Lower leg skin (tissue), 4 donors: ENCODE results near the gene HIP1. TPM values are rescaled to one million over a fixed set of nuclear protein-coding genes. Genes with fewer than 3 reads are reported as not detected.
"Not testable (repeated sequence)": the region's sequence is repeated elsewhere in the genome, so short reads cannot be mapped to it uniquely, and the experiment has no call there.

ENCODE experiments used
- DNase-seq, 2 donors: peaks; one replicate each; pipeline ENCODE4 v3.0.0-alpha.2; 2019; ENCODE audit warnings: low spot score in 2 of 2
- H3K4me3 ChIP-seq: fragments of 200-600 bp; sonication (generic); 2 replicates; pipeline ENCODE4 v1.5.1; 2017; ENCODE audit warnings: mild to moderate bottlenecking, low read depth; ENCODE audit not compliant: poor library complexity, severe bottlenecking
- CTCF ChIP-seq, 3 donors: fragments of 450-650 bp; IDR thresholded peaks; one replicate each; pipeline ENCODE4 v1.5.1; 2016; ENCODE audit warnings: antibody characterized with exemption in 3 of 3, mild to moderate bottlenecking in 3 of 3, moderate library complexity in 2 of 3
- POLR2A ChIP-seq, 2 donors: fragments of 450-650 bp; IDR thresholded peaks; one replicate each; pipeline ENCODE4 v1.6.1; 2016 to 2017; ENCODE audit warnings: antibody characterized with exemption in 2 of 2, mild to moderate bottlenecking in 1 of 2, moderate library complexity in 1 of 2
- WGBS, 2 donors: methylation state at CpG; one replicate each; pipeline ENCODE4 v1.1.5; 2018; 5-methylcytosine and 5-hydroxymethylcytosine counted together
- intact Hi-C: fragments of 100-400 bp; cut with DNase I; formaldehyde crosslinking; loops from one replicate; pipeline ENCODE4 v1.15.0; 2023; ENCODE audit warnings: low total_unique reads
- total RNA-seq, 4 donors: library from RNA; depleted of rRNA; stranded (reverse); fragments of >200 nt; gene quantifications; one replicate each; pipeline ENCODE4 v1.1.0, GENCODE V29; 2016

Gene HIP1
- total RNA-seq, 4 donors from 2014 or later, result 20.1 to 30.3 (median 23.0) TPM

- intact Hi-C loops, result no loop called here
- H3K4me3 ChIP-seq, result no peak overlapping the region
- TF ChIP-seq POLR2A (IDR thresholded peaks at IDR 0.05) (no peak), CTCF (IDR thresholded peaks at IDR 0.05) (no peak)
- DNase-seq, result peak in 1 of 2 donors; percentile 81
- WGBS, 2 donors, result 48 to 60% methylated on average over 21 to 35 of the region's 37 CpGs
These were observed 50.3 kb downstream of the HIP1 start for GRCh38 chr7:75688200-75689136.

- intact Hi-C loops, result no loop called here
- 85 to 92% methylated on average over 12 of the region's 12 CpGs for WGBS, 2 donors
These were observed 51.3 kb downstream of the HIP1 start for GRCh38 chr7:75687246-75688088.

GRCh38 chr7:75686551-75686950 is 52.2 kb downstream of the HIP1 start:
- TF ChIP-seq CTCF (IDR thresholded peaks at IDR 0.05), result no peak
- TF ChIP-seq POLR2A (IDR thresholded peaks at IDR 0.05), result no peak
- peak in 1 of 2 donors; percentile 18 for DNase-seq
- intact Hi-C loops, result no loop called here
- no peak overlapping the region for H3K4me3 ChIP-seq

More at GRCh38 chr7:75687246-75688088, 51.3 kb downstream of the HIP1 start:
- peak in 1 of 2 donors; percentile 63 for DNase-seq
- no peak overlapping the region for H3K4me3 ChIP-seq
- no peak for TF ChIP-seq POLR2A (IDR thresholded peaks at IDR 0.05)
- TF ChIP-seq CTCF (IDR thresholded peaks at IDR 0.05), result no peak

GRCh38 chr7:75682052-75682451 is 56.7 kb downstream of the HIP1 start:
- 76 to 80% methylated on average over 6 of the region's 6 CpGs for WGBS, 2 donors
- intact Hi-C loops, H3K4me3 ChIP-seq, DNase-seq: not testable (repeated sequence)

GRCh38 chr7:75679060-75679459 is 59.7 kb downstream of the HIP1 start:
- TF ChIP-seq CTCF (IDR thresholded peaks at IDR 0.05) (no peak), POLR2A (IDR thresholded peaks at IDR 0.05) (no peak)
- DNase-seq, result no peak
- 92 to 99% methylated on average over 3 of the region's 3 CpGs for WGBS, 2 donors
- intact Hi-C loops, result no loop called here
- no peak overlapping the region for H3K4me3 ChIP-seq

GRCh38 chr7:75669579-75669978 is 69.2 kb downstream of the HIP1 start:
- no peak overlapping the region for H3K4me3 ChIP-seq
- TF ChIP-seq POLR2A (IDR thresholded peaks at IDR 0.05), result no peak
- no peak for TF ChIP-seq CTCF (IDR thresholded peaks at IDR 0.05)
- intact Hi-C loops, result no loop called here
- 57 to 59% methylated on average over 4 of the region's 4 CpGs for WGBS, 2 donors
- DNase-seq, result no peak
